GM13977 (cell line): ENCODE measurements around the gene SLC22A23.
"Not testable (repeated sequence)": the region's sequence is repeated elsewhere in the genome, so short reads cannot be mapped to it uniquely, and the experiment has no call there.

ENCODE experiments used
- DNase-seq: peaks from one replicate; pipeline ENCODE4 v3.0.0; 2012; ENCODE audit warnings: low spot score
- in situ Hi-C: fragments of 300-500 bp; cut with MboI; formaldehyde crosslinking; loops from one replicate; pipeline ENCODE4 v1.12.0; 2022; ENCODE audit warnings: low sequenced_read_pairs, low pct_unique_long_range_greater_than_20kb, mixed read lengths, inconsistent platforms; ENCODE audit not compliant: unreplicated experiment
- TF ChIP-seq, protein P1 (sequence below): IDR thresholded peaks from 2 replicates; pipeline ENCODE4 v1.5.1; 2012; ENCODE audit warnings: mild to moderate bottlenecking, control low read depth; ENCODE audit not compliant: insufficient read depth; ENCODE audit errors: extremely low read depth, missing control alignments

Gene SLC22A23

GRCh38 chr6:3382326-3383279 is 74.2 kb downstream of the SLC22A23 start:
- TF ChIP-seq, protein P1, sequence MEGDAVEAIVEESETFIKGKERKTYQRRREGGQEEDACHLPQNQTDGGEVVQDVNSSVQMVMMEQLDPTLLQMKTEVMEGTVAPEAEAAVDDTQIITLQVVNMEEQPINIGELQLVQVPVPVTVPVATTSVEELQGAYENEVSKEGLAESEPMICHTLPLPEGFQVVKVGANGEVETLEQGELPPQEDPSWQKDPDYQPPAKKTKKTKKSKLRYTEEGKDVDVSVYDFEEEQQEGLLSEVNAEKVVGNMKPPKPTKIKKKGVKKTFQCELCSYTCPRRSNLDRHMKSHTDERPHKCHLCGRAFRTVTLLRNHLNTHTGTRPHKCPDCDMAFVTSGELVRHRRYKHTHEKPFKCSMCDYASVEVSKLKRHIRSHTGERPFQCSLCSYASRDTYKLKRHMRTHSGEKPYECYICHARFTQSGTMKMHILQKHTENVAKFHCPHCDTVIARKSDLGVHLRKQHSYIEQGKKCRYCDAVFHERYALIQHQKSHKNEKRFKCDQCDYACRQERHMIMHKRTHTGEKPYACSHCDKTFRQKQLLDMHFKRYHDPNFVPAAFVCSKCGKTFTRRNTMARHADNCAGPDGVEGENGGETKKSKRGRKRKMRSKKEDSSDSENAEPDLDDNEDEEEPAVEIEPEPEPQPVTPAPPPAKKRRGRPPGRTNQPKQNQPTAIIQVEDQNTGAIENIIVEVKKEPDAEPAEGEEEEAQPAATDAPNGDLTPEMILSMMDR, result no peak
- in situ Hi-C loops, result no loop called here
- no peak for DNase-seq

GRCh38 chr6:3381233-3381921 is 75.5 kb downstream of the SLC22A23 start:
- TF ChIP-seq, protein P1, result no peak
- DNase-seq, result no peak
- in situ Hi-C loops, result no loop called here

DNA sequence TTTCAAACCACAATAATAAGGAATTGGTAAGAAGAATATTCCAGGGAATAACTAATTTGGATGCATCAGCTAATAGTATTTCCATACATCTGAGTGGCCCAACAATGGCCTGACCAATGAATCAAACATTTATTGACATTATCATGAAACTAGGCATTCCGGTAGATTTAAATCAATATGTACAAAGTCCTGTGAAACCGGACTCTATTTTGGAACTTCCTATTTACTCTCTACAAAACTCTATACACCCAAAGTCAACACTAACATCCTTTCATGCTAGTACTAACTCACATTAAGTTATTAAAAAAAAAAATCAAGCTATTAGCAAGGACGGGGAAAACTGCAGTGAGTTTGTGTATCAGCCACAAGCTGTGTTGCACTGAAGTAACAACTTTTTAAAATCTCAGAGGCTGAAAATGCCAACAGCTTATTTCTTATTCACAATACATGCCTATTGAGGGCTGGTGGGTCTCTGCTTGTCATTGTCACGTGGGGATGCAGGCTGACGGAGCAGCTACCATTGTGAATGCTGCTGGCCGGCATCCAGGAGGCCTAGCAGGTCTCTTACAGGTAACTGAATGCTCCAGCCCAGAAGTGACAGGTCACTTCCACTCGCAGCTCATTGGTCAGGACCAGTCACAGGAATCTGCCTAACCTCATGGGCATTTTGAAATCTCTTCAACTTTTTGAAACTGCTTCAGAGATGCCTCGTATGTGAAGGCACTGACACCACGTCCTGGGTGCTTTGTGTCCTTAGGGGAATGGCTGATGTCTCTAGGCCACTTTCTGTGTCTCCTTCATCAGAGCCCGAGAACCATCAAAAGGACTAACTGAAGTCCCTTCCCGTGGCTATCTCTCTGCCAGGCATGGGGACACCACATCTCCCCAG is 76.3 kb downstream of the SLC22A23 start:
- DNase-seq, result no peak
- in situ Hi-C loops, result no loop called here
- TF ChIP-seq, protein P1, result no peak

- in situ Hi-C loops, result no loop called here
- TF ChIP-seq, protein P1, result no peak
- DNase-seq, result no peak
These were observed 77.3 kb downstream of the SLC22A23 start for GRCh38 chr6:3379482-3380060.

GRCh38 chr6:3378808-3379207 is 78.0 kb downstream of the SLC22A23 start:
- DNase-seq, in situ Hi-C loops: not testable (repeated sequence)

DNA sequence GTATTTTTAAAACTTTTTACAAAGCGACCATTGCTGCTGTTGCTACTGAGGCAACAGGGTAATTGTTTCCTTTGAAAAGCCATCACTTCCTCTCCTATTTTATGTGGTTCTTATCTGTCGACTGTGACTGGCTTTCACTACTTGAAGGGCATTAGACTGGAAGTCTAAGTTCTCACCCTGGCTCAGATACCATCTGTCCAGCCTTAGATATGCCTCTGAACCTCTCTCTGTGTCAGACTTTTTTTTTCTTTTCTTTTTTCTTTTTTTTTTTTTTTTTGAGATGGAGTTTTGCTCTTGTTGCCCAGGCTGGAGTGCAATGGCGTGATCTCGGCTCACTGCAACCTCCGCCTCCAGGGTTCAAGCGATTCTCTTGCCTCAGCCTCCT is 78.5 kb downstream of the SLC22A23 start:
- DNase-seq, in situ Hi-C loops: not testable (repeated sequence)
